ENCODE measurements around the gene LIN7C.

GRCh38 chr11:27528712-27529111, 22.1 kb upstream of the LIN7C start:
- TF ChIP-seq EZH2 (optimal IDR thresholded peaks at IDR 0.05; ENCODE audit: low read depth, low read length) (no peak), CTCF (IDR thresholded peaks at IDR 0.05; ENCODE audit: low read length) (no peak)
